D721Med (cell line): Measurements from ENCODE around the gene SARDH.
"Not testable (repeated sequence)": the region's sequence is repeated elsewhere in the genome, so short reads cannot be mapped to it uniquely, and the experiment has no call there.

Experiments
- DNase-seq: peaks from one replicate; pipeline ENCODE4 v3.0.0; 2011; ENCODE audit warnings: low spot score; ENCODE audit not compliant: insufficient read length
- FAIRE-seq: peaks from 2 replicates; lab custom pipeline; 2011; peaks lifted over from hg19 to GRCh38; lab: Jason Lieb, UNC
- TF ChIP-seq, protein P1 (sequence below): IDR thresholded peaks from 2 replicates; pipeline ENCODE4 v1.5.1; 2012; ENCODE audit warnings: mild to moderate bottlenecking, control low read depth; ENCODE audit not compliant: insufficient read depth; ENCODE audit errors: missing control alignments

The SARDH gene

DNA sequence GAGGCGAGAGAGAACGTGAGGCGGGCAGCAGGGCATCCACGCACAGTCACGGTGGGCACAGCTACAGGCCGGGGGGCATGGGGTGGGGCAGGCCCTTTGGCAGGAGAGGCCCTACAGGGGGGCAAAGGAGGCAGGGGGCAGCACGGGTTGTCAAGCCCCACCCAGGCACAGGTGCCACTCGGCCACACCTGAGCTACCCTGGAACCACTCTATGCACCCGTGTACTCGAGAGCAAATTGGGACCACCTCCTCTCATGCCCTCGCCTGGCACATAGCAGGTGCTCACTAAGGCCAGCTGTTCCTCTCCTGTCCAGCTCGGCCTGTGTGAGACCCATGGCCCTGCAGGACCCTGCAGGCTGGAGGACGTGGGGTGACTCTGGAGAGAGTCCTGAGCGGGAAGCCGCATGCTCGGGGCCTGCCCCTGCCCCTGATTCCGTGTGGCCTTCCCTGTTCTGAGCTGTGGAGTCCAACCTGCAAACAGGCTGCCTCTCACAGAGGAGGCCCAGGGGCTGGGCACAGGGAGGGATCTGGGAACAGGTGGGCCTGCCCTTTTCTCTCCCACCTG lies 31.4 kb upstream of the SARDH start:
- DNase-seq (no peak), FAIRE-seq (no peak)
- TF ChIP-seq, protein P1, sequence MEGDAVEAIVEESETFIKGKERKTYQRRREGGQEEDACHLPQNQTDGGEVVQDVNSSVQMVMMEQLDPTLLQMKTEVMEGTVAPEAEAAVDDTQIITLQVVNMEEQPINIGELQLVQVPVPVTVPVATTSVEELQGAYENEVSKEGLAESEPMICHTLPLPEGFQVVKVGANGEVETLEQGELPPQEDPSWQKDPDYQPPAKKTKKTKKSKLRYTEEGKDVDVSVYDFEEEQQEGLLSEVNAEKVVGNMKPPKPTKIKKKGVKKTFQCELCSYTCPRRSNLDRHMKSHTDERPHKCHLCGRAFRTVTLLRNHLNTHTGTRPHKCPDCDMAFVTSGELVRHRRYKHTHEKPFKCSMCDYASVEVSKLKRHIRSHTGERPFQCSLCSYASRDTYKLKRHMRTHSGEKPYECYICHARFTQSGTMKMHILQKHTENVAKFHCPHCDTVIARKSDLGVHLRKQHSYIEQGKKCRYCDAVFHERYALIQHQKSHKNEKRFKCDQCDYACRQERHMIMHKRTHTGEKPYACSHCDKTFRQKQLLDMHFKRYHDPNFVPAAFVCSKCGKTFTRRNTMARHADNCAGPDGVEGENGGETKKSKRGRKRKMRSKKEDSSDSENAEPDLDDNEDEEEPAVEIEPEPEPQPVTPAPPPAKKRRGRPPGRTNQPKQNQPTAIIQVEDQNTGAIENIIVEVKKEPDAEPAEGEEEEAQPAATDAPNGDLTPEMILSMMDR, result no peak

DNA sequence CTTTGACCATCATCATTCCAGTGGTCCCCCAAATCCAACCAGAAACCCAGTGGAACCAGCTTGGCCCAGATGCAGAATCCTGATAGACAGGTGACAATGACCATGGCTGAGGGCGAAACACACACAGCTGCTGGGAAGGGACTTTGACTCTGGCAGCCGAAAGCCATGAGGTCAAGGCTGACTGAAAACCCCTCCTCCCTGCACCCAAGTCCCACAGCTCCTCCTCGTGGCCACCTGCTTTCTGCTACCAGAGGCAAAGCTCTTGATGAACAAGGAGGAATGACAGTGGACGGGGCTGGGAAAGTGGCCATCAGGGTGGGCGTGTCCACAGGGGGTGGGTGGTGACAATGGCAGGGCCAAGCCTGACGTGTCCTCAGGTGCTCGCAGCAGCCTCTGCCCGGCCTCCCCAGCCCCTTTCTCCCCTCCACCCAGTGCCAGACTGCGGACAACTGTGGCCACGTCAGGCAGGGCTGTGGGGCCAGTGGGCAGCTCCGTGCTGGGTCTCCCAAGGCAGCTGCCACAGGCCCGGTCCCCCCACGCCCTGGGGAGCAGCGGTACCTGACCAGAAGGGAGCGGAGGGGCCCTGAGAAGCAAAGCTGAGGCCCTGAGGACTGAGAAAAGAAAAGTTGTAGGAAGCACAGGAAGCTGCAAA lies 30.8 kb upstream of the SARDH start:
- TF ChIP-seq, protein P1, result no peak
- FAIRE-seq (no peak), DNase-seq (no peak)

DNA sequence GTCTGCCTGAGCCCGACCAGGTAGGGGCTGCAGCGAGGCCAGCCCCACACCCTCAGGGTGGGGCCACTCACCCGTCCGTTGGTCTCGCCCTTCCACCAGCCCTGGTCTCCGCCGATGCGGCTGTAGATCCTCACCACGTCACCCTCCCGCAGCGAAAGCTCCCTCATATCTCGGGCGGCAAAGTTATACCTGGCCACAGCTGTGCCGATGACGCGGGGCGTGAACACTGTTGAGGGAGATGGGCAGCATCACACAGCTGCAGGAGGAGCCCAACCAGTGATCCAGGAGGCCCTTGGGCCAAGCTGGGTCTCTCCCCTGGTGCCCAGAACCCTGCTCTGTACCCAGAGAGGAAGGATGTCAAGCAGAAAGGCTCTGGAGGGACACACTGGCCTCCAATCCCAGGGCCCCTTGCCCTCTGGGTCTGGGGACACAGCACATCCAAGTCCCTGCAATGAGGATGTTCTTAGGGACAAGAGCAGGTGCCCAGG lies 30.3 kb upstream of the SARDH start:
- TF ChIP-seq, protein P1, result no peak
- DNase-seq (no peak), FAIRE-seq (no peak)

DNA sequence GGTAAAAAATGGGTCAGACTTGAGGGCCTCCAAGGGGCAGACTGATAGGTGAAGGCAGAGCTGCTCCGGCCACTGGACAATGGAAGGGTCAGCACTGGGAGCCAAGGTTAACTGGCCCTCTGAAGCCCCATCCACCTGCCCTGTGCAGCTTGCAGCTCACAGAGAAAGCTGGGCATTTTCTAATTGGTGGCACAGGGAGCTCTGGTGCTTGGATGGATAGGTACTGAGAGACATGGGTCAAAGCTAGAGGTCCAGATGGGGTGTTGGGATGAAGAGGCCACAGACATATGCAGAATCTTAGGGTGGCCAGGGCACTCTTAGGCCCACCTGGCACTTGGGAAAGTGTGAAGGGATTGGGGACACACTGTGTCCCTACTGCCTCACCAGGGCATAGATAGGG lies 29.5 kb upstream of the SARDH start:
- FAIRE-seq (no peak), DNase-seq (no peak)
- TF ChIP-seq, protein P1, result no peak

DNA sequence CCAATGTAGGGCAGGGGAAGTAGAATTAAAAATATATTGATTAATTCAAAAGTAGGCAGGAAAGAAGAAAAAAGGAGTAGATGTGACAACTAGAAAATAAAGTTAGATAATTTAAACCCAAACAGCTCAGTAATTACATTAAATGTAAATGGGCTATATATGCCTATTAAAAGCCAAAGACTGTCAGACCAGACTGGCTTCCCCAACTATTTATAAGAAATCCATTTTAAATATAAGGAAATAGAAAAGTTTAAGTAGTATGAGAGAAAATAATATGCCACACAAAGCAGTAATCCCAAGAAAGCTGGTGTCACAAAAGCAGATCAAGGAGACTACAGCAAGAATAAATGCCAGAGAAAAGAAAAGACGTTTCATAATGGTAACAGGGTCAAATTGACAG lies 28.9 kb upstream of the SARDH start:
- FAIRE-seq (no peak), DNase-seq (no peak)
- TF ChIP-seq, protein P1, result no peak

DNA sequence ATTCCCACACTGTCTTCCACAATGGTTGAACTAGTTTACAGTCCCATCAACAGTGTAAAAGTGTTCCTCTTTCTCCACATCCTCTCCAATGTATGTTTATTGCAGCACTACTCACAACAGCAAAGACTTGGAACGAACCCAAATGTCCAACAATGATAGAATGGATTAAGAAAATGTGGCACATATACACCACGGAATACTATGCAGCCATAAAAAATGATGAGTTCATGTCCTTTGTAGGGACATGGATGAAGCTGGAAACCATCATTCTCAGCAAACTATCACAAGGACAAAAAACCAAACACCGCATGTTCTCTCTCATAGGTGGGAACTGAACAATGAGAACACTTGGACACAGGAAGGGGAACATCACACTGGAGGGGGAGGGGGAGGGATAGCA lies 28.1 kb upstream of the SARDH start:
- DNase-seq, FAIRE-seq: not testable (repeated sequence)

DNA sequence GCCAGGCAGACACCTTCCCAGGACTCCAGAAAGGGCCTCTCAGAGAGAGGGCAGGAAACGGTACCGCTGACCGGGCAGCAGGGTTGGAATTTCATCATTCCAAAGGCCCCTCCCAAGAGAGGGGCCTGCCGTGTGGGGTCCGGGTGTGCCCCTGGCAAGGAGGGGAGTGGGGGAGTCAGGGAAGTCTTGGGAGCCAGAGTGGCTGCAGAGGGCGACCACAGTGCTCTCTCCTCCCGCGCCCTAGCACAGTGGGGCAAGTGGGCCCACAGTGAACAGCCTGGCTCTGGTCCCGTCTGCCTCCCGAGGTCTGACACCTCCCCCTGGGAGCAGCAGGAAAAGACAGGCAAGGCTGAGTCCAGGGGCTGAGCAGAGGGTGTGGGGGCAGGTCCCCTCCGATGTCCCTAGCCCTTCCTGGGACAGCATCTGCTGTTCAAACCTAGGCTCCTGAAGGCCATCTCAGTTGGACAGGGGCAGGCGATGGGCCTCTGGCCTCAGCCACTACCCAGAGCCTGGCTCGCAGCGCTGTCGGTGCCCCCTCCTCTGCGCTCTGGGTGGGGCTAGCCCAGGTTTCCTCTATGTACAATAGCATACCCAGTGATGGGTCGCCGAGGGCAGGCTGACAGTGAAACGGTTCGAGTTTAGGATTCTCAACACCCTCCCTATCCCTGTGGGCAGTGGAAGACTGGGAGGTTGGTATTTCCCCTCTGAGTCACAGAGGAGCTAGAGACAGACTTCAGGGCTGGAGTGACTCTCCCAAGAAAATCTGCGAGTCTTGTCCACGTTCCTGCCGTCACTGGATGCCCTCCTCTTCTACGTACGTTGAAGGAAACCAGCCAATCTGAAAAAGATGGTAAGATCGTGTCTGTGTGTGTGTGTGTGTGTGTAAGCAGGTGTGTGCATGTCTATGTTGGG lies 25.4 kb upstream of the SARDH start:
- FAIRE-seq (no peak), DNase-seq (no peak)
- TF ChIP-seq, protein P1, result no peak
